Thyroid gland (tissue), 4 donors: ENCODE data around the gene RAB31. TPM values are rescaled to one million over a fixed set of nuclear protein-coding genes. Genes with fewer than 3 reads are reported as not detected.
A peak's percentile ranks its signal among the peaks of the same experiment; 100 is the strongest.

ENCODE experiments used
- DNase-seq, 2 donors: peaks; one replicate each; pipeline ENCODE4 v3.0.0-alpha.2; 2019
- H3K27ac ChIP-seq, 3 donors: fragments of 200-600 bp; sonication (generic); 1 replicate in 2 of 3; 2 replicates in 1 of 3; pipeline ENCODE4 v1.5.1; 2016 to 2019; ENCODE audit warnings: mild to moderate bottlenecking in 1 of 3, moderate library complexity in 1 of 3
- H3K27me3 ChIP-seq: fragments of 200-600 bp; sonication (generic); one replicate; pipeline ENCODE4 v1.5.1; 2019
- H3K36me3 ChIP-seq, 2 donors: fragments of 200-600 bp; sonication (generic); one replicate each; pipeline ENCODE4 v1.5.1; 2016 to 2019
- H3K4me1 ChIP-seq, 2 donors: fragments of 200-600 bp; sonication (generic); one replicate each; pipeline ENCODE4 v1.5.1; 2017 to 2019
- H3K4me3 ChIP-seq, 3 donors: fragments of 200-600 bp; sonication (generic); replicated peaks in 1 of 3; 1 replicate in 2 of 3; 2 replicates in 1 of 3; pipeline ENCODE4 v1.5.1; 2016; ENCODE audit warnings: mild to moderate bottlenecking in 1 of 3
- H3K9me3 ChIP-seq: fragments of 200-600 bp; sonication (generic); one replicate; pipeline ENCODE4 v1.5.1; 2017
- CTCF ChIP-seq, 6 experiments: fragments of 200-600 bp in 3 of 6; fragments of 450-650 bp in 3 of 6; sonication (generic) in 3 of 6; IDR thresholded peaks; one replicate each; pipeline ENCODE4 v1.5.1; 2016 to 2019; ENCODE audit warnings: antibody characterized with exemption in 6 of 6, mild to moderate bottlenecking in 2 of 6, inconsistent platforms in 1 of 6, moderate library complexity in 1 of 6
- POLR2A ChIP-seq, 2 donors: fragments of 450-650 bp; IDR thresholded peaks; one replicate each; pipeline ENCODE4 v1.6.1; 2017; ENCODE audit warnings: antibody characterized with exemption in 2 of 2, mild to moderate bottlenecking in 2 of 2, moderate library complexity in 1 of 2
- WGBS, 2 donors: methylation state at CpG; one replicate each; pipeline ENCODE4 v1.1.5; 2017; 5-methylcytosine and 5-hydroxymethylcytosine counted together
- intact Hi-C: fragments of 100-400 bp; cut with DNase I; formaldehyde crosslinking; loops from one replicate; pipeline ENCODE4 v1.15.1; 2023
- total RNA-seq, 4 donors: library from RNA; depleted of rRNA; stranded (reverse); fragments of >200 nt; gene quantifications; one replicate each; pipeline ENCODE4 v1.2.3, GENCODE V29; 2016

Gene RAB31
- total RNA-seq, 4 donors from 2014 or later: 33.9 to 72.7 (median 40.8) TPM

- Histone ChIP-seq H3K36me3 (no peaks in the 10 kb centered on the region), H3K27me3 (no peaks in the 10 kb centered on the region), H3K4me1 (peaks cover 14 to 36% of the 10 kb centered on the region in 2 donors), H3K9me3 (no peaks in the 10 kb centered on the region), H3K4me3 (no peak overlapping the region), H3K27ac (no peak overlapping the region)
- no peak for DNase-seq
- no peak for TF ChIP-seq CTCF (IDR thresholded peaks at IDR 0.05)
- no peak for TF ChIP-seq POLR2A (IDR thresholded peaks at IDR 0.05)
- WGBS, 2 donors: 93 to 94% methylated on average over 9 of the region's 9 CpGs
- intact Hi-C loops: no loop called here
Measured at GRCh38 chr18:9806905-9807304, 98.8 kb downstream of the RAB31 start.

- WGBS, 2 donors: 67 to 78% methylated on average over 21 of the region's 21 CpGs
Measured at GRCh38 chr18:9808295-9809241, 100.5 kb downstream of the RAB31 start.

GRCh38 chr18:9809697-9810096 lies 101.6 kb downstream of the RAB31 start:
- no peak overlapping the region for H3K4me3 ChIP-seq
- H3K36me3 ChIP-seq: no peaks in the 10 kb centered on the region
- H3K27ac ChIP-seq: no peak overlapping the region
- H3K27me3 ChIP-seq: no peaks in the 10 kb centered on the region
- TF ChIP-seq CTCF (IDR thresholded peaks at IDR 0.05) (no peak), POLR2A (IDR thresholded peaks at IDR 0.05) (no peak)
- DNase-seq: no peak
- no peaks in the 10 kb centered on the region for H3K9me3 ChIP-seq
- intact Hi-C loops: no loop called here
- H3K4me1 ChIP-seq: peaks cover 18 to 20% of the 10 kb centered on the region in 2 donors
- 82 to 87% methylated on average over 6 of the region's 6 CpGs for WGBS, 2 donors

More at GRCh38 chr18:9808295-9809241, 100.5 kb downstream of the RAB31 start:
- Histone ChIP-seq H3K36me3 (no peaks in the 10 kb centered on the region), H3K4me1 (peaks cover 14 to 26% of the 10 kb centered on the region in 2 donors), H3K9me3 (no peaks in the 10 kb centered on the region), H3K4me3 (no peak overlapping the region), H3K27ac (peak overlapping the region in 1 of 3 donors; percentile 18), H3K27me3 (no peaks in the 10 kb centered on the region)
- intact Hi-C loops: no loop called here
- peak; percentile 45 to 69 for DNase-seq
- no peak for TF ChIP-seq CTCF (IDR thresholded peaks at IDR 0.05)
- no peak for TF ChIP-seq POLR2A (IDR thresholded peaks at IDR 0.05)

- H3K27ac ChIP-seq: no peak overlapping the region
- H3K4me3 ChIP-seq: no peak overlapping the region
- TF ChIP-seq POLR2A (IDR thresholded peaks at IDR 0.05) (no peak), CTCF (IDR thresholded peaks at IDR 0.05) (no peak)
- no peaks in the 10 kb centered on the region for H3K9me3 ChIP-seq
- intact Hi-C loops: no loop called here
- WGBS, 2 donors: 93% methylated on average over 4 of the region's 4 CpGs
- no peaks in the 10 kb centered on the region for H3K27me3 ChIP-seq
- H3K36me3 ChIP-seq: no peaks in the 10 kb centered on the region
- DNase-seq: no peak
- peaks cover 18 to 20% of the 10 kb centered on the region in 2 donors for H3K4me1 ChIP-seq
Measured at GRCh38 chr18:9810299-9810698, 102.2 kb downstream of the RAB31 start.
